Stimulated activated naive CD8-positive, alpha-beta T cell treated with anti-CD3 and anti-CD28 coated beads, Interleukin-15, Interleukin-2, amounts not matched to agents 100 U/mL and 50 U/mL, for 24 hours (primary cell): ENCODE data around the gene HOXB6.

Source experiments
- ATAC-seq: fragments of 150-1000 bp; cut with Tn5 transposase; one replicate; pipeline ENCODE4 v1.10.0; 2021
- DNase-seq: peaks from one replicate; pipeline ENCODE4 v3.0.0; 2021

The HOXB6 gene

GRCh38 chr17:48634493-48635208 lies 29.9 kb upstream of the HOXB6 start:
- no peak for ATAC-seq

DNA sequence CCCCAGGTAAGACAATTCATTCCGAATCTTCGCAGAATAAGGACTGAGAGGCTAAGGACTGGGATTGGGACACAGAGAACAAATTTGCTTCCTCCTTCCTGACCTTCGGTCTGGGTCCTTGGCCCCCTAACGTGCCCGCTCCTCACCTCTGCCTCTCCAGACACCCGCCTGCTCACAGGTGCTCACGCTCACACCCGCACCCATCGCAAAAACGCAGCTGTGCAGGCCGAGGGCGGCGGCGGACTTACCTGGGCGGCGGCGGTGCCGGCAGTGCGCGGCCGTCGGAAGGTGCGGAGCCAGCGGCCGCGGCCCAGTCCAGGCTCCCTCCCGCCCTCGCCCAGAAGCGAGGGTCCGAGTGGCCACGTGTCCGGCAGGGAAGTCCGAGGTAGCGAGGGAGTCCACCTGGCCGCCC lies 28.5 kb upstream of the HOXB6 start:
- ATAC-seq (no peak), DNase-seq (no peak)

More at GRCh38 chr17:48634493-48635208, 29.9 kb upstream of the HOXB6 start:
- no peak for DNase-seq

GRCh38 chr17:48632579-48633265 lies 27.9 kb upstream of the HOXB6 start:
- DNase-seq: no peak
- ATAC-seq: no peak

- DNase-seq (no peak), ATAC-seq (no peak)
These were observed 27.1 kb upstream of the HOXB6 start for GRCh38 chr17:48631693-48632578.

DNA sequence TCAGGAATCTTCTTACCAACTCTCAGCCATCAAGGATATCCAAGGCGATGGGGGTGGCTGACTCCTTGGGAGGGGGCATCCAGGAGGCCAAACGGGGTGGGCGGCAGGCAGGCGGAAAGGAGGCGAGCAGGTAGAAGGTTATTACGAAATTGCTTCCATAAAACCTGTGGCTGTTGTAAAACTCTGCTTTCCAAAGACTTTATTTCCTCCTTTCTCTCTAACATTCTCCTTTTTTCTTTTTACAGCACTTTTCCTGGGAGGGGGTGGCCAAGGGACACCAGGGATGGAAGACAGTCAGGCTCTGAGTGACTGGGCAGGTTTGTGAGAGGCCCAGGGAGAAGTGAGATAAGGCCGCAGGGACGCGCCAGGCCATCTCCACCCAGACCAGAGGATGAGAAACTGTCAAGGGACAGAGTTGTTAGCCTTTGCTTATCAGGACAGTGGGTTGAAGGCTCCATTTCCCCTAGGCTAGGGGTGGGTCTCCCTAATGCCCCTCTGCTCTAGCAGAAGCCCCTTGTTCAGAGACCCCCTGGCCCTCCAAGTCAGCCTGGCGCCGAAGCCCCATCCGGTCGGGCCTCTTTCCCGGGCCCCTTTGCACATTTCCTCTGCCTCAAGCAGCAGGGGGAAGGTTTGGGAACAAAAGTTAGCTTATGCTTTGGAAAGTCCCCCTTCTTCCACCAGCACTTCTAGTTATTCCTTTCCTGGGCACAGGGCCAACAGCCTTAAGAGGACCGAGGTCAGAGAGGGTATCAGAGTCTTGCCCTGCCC lies 26.3 kb upstream of the HOXB6 start:
- DNase-seq: no peak
- ATAC-seq: no peak

GRCh38 chr17:48630009-48630924 lies 25.5 kb upstream of the HOXB6 start:
- DNase-seq: no peak
- ATAC-seq: no peak

GRCh38 chr17:48629411-48629759 lies 24.6 kb upstream of the HOXB6 start:
- no peak for ATAC-seq
- DNase-seq: no peak

DNA sequence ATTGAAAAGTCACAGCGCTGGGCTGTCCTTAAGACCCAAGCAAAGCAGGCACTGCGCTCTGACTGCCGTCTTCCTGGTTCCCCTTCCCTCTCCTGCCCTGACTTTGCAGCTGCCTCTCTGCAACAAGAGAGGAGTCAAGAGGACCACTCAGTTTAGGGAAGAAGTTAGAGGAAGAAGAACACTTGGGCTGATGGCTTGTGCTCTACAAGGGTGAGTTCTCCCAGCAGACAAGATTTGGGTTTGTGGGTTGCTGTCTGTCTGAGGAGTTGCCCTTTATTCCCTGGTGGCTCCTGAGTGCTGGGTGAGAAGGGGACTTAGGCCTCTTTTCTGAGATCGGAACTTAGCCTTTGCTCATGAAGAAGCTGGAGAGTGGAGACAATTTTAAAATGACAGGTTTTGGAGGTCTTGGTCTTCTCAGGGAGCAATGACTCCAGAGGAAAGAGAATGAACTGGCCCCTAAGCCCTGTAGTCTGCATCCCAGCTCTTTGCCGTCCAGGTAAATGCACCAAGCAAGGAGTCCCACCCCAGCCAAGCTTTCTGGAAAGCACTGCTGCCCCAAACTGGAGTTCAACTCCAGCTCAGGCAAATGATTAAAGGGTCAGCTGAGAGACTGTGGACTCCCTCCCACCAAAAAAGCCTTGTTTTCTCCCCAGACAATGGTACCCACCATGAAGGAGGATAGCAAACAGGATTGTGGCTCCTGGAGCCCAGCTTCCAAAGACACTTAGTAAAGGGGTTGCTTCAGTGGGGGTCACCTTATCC lies 24.0 kb upstream of the HOXB6 start:
- DNase-seq: no peak
- no peak for ATAC-seq

GRCh38 chr17:48627623-48628521 lies 23.1 kb upstream of the HOXB6 start:
- no peak for DNase-seq
- no peak for ATAC-seq

DNA sequence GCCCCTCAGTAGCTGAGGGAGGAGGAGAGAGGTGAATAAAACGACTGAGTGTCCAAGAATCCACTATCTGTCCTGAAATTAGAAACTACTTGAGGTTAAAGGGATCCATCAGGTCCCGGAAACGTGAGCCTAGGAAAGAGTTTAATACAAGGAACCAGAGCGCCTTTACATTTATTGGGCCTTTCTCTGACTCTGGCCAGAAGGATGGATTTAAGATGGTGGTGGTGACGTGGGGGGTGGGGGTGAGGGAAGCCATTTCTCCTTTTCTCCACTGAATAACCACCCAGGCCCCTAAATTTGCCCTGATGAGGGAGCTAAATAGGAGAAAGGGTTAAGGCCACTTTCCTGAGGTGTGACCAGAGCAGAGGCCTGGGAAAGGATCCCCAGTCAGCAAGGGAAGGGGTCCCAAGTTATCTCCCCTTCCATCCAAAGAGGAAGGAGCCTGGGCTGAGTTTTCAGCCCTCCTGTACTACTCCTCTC lies 22.4 kb upstream of the HOXB6 start:
- ATAC-seq (no peak), DNase-seq (no peak)

DNA sequence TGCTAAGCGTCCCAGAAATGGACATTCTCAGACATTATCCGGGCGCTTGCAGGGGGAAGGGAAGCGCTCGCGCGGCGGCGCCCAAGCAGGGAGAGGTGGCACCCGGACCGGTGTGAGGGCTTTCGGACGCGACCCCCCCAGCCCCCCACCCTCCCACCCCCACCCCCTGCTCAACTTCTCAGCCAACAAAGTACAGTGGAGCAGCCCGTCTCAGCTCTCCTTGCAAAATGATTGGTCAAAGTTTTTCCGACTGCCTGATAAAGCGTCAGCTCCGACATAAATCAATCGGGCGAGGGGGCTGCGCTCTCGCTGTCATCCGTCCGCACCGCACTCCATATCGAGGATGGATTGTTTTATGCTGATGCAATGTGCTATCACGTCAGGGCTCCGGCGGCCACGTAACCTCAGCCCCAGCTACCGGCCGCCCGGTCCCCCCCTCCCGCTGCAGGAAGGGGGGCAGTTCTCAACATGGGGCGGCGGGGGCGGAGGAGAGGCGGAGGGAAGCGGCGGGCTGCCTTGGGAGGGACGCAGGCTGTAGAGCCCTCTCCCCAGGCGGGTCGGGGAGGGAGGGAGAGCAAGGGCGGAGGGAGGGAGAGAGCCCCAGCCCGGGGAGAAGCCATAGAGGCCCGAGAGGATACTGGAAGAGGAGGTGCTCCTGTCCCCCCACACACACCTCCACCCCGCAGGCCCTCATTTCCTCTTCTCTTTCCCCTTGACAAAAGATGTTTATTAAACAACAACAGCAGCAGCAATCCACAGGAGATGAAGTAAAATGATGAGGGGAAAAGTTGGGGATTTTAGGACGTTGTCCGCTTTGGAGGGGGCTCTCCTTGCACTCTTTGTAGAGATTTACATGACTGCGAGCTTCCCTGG lies 21.7 kb upstream of the HOXB6 start, which contains the start of gene HOXB9:
Gene HOXB9 (minus strand): TSS at position 114 of the 873 bp plus-strand sequence. CDS start 89 bp downstream, at position 25.
- ATAC-seq: peak; percentile 41
- peak; percentile 66 for DNase-seq

DNA sequence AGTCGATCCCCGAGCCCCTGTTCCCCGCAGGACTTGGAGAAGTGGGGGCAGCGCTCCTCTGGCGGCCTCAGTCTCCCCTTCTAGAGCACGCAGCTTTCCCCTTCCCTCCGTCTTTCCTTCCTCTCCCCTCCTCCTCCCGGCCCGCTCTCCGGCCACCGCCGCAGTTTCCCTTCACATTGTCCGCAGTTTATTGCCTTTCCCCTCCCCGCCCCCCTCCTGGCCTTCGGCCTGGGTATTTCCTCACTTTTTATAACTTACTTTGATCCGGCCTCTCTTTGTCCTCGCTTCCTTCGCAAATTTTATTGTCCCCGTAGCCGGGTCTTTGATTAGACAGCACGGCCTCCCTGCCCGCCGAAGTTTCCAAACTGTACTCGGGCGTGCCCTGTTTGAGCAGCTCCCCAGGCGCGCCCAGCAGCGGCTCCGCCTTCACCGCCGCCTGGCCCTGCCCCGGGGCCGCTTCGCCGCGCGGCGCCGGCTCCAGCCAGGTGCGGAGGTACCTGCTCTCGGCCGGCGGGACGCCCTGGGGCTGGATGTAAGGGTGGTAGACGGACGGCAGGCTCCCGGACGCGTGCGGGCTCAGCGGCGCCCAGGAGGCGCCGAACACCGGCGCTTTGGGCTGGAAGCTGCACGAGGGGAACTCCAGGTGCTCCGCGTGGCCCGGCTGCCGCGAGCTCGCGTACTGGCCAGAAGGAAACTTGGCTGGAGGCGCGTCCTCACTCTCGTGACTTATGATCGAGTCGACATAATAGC lies 20.9 kb upstream of the HOXB6 start:
- ATAC-seq: peak; percentile 47
- peak; percentile 58 for DNase-seq

GRCh38 chr17:48624544-48625494 lies 20.0 kb upstream of the HOXB6 start:
- no peak for ATAC-seq
- no peak for DNase-seq

- no peak for DNase-seq
- no peak for ATAC-seq
These were observed 19.3 kb upstream of the HOXB6 start for GRCh38 chr17:48624118-48624517.

DNA sequence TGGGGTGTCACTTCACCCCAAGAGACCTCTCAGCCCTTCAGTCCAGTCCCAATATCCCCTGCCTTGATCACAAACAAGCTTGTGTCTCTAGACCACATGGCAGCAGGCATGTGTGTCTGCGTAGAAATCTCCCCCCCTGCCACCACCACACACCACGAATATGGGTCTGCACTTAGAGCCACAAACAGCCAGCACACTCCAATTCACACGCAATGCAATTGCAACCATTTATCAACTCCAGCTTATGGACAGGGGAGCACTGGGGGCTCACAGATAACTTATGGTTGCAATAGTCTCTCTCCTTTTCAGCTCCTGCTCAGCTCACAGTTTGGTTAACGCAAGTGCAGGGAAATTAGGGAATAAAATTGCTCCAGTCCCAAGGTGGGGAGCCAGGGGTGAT lies 18.8 kb upstream of the HOXB6 start:
- DNase-seq (no peak), ATAC-seq (no peak)

DNA sequence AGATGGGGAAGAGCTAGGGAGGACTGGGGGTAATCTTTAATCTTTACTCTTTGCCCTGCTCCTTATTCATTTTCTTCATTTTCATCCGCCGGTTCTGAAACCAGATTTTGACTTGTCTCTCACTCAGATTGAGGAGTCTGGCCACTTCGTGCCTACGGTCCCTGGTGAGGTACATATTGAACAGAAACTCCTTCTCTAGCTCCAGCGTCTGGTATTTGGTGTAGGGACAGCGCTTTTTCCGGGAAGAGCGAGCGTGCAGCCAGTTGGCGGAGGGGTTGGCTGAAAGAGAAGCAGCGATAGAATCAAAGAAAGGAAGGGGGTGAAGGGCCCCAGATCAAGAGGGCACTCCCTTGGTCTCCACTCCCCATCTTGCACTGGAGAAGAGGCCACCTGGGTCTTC lies 18.1 kb upstream of the HOXB6 start:
- ATAC-seq: no peak

More for the DNA sequence above, 18.1 kb upstream of the HOXB6 start:
- DNase-seq: no peak
